SK-N-MC (cell line): ENCODE data around the gene LDLRAP1.

Source experiments
- DNase-seq: peaks from one replicate; pipeline ENCODE4 v3.0.0-alpha.2; 2011; ENCODE audit warnings: low read depth, low spot score
- H3K27ac ChIP-seq: fragments of 200-600 bp; sonication (generic); 2 replicates; pipeline ENCODE4 v1.5.1; 2016; ENCODE audit warnings: mixed run types
- H3K36me3 ChIP-seq: fragments of 200-600 bp; sonication (generic); 2 replicates; pipeline ENCODE4 v1.6.1; 2017; ENCODE audit warnings: antibody characterized with exemption, low read length, mixed read lengths; ENCODE audit not compliant: insufficient read depth
- H3K4me3 ChIP-seq: fragments of 200-600 bp; sonication (generic); 2 replicates; pipeline ENCODE4 v1.5.1; 2016
- H3K9ac ChIP-seq: fragments of 200-600 bp; sonication (generic); 2 replicates; pipeline ENCODE4 v1.8.0; 2017; ENCODE audit warnings: mixed run types, mixed read lengths; ENCODE audit not compliant: insufficient read length
- H3K9me3 ChIP-seq: fragments of 200-600 bp; sonication (generic); 2 replicates; pipeline ENCODE4 v1.6.1; 2017; ENCODE audit warnings: low read depth, mild to moderate bottlenecking, antibody characterized with exemption, low read length, moderate library complexity, mixed read lengths
- EZH2 ChIP-seq: fragments of 200-600 bp; sonication (generic); IDR thresholded peaks from one replicate; pipeline ENCODE4 v1.6.1; 2017; ENCODE audit warnings: antibody characterized with exemption
- FOXP2 ChIP-seq: optimal IDR thresholded peaks from 2 replicates; pipeline ENCODE3; 2011; ENCODE audit warnings: mild to moderate bottlenecking, moderate library complexity; ENCODE audit not compliant: insufficient read depth; ENCODE audit errors: extremely low read length, control extremely low read depth
- POLR2AphosphoS5 ChIP-seq: IDR thresholded peaks from 2 replicates; pipeline ENCODE4 v1.6.1; 2012; ENCODE audit warnings: mild to moderate bottlenecking, low read depth, low read length, borderline replicate concordance

The LDLRAP1 gene

DNA sequence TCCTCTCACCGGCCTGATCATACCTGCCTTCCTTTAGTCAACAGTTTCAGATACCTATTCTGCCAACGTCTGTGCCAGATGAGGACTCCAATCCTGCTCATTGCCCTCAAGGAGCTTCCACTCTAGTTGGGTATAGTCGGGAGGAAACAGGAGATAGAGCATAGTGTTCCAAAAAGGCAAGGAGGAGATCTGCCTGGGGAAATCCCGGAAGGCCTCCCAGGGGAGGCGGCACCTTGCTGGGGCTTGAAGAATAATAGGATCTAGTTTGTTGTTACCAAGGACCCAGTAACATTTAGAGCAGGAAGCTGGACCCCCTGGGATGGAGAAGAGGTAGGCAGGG, 12.3 kb downstream of the LDLRAP1 start:
- Histone ChIP-seq H3K36me3 (no peaks in the 10 kb centered on the region), H3K9ac (no peak overlapping the region), H3K27ac (no peak overlapping the region)

DNA sequence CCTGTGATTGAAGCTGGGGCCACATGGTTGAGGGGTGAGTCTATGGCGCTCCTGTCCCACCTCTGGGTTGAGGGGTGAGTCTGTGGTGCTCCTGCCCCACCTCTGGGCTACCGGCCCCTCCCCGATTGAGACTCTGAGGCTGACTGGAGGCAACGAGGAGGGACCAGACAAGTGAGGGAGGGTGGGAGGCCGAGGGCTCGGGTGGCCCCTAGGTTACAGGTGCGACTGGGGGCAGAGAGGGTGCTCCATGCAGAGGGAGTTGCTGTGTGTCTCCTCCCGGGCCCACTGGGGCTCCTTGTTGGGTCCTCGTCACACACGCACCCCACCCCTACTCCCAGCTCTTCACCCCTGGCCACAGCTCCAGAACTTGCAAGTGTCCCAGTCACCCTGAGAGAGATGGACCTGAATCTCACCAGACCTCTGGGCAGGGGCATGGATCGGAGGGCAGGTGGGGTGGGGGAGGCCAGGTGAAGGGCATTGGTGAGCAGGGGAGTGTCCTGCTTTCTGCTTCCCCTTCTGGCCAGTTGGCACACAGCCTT, 12.8 kb downstream of the LDLRAP1 start:
- no peak for DNase-seq
- no peak overlapping the region for H3K4me3 ChIP-seq
- H3K9me3 ChIP-seq = no peaks in the 10 kb centered on the region
- H3K27ac ChIP-seq = no peak overlapping the region
- no peak overlapping the region for H3K9ac ChIP-seq
- H3K36me3 ChIP-seq = no peaks in the 10 kb centered on the region
- no peak for TF ChIP-seq FOXP2
- TF ChIP-seq EZH2 = no peak

More for the DNA sequence above, 12.3 kb downstream of the LDLRAP1 start:
- Histone ChIP-seq H3K4me3 (no peak overlapping the region), H3K9me3 (no peaks in the 10 kb centered on the region)
- no peak for DNase-seq
- no peak for TF ChIP-seq POLR2AphosphoS5
- no peak for TF ChIP-seq FOXP2
- no peak for TF ChIP-seq EZH2

DNA sequence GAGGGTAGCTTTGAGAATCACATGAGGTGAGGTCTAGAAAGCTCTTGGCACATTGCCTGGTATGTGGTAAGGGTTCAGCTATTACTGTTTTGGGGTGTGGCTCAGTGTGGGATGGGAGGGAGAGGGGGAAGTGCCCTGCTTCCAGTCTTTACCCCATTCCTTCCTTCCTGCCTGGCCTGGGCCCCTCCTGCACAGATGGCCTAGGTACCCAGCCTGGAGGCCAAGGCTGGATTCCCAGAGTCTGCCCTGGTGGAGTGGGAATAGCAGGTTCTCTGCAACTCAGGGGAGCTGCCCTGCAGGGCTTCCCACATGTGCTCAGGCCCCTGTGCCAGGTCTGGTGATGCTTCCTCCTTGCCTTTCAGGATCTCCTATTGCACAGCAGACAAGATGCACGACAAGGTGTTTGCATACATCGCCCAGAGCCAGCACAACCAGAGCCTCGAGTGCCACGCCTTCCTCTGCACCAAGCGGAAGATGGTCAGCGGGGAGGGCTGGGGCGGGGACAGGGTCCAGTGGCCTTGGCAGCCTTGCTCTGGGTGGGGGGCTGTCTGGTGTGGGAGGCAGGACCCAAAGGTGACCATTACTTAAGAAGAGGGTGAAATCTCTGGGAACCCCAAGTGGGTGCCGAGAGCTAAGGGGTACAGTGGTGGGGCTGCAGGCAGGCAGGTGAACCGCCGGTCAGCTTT, 13.5 kb downstream of the LDLRAP1 start:
- H3K4me3 ChIP-seq = no peak overlapping the region
- H3K27ac ChIP-seq = no peak overlapping the region
- no peaks in the 10 kb centered on the region for H3K9me3 ChIP-seq
- no peak for TF ChIP-seq FOXP2
- no peak for TF ChIP-seq POLR2AphosphoS5
- no peak for TF ChIP-seq EZH2
- no peak overlapping the region for H3K9ac ChIP-seq
- no peak for DNase-seq
- no peaks in the 10 kb centered on the region for H3K36me3 ChIP-seq

DNA sequence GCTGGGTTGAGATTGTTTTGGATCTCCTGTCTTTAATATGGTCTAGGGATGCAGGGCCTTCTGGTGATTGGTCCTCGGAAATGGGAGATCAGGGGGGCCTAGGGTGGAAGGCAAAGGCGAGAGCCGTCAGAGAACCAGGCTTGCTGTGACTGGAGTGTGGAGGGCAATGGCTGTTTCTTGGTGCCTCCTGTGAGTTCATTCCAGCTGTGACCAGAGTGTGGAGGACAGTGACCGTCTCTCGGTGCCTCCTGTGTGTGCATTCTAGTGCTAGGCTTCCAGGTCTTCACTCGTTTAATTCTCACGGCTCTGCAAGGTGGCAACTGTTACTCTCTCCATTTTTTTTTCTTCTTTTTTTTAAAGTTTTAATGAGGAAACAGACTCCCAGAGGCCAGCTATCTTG, 14.1 kb downstream of the LDLRAP1 start:
- Histone ChIP-seq H3K9ac (no peak overlapping the region), H3K27ac (no peak overlapping the region), H3K9me3 (no peaks in the 10 kb centered on the region), H3K36me3 (no peaks in the 10 kb centered on the region), H3K4me3 (no peak overlapping the region)
- TF ChIP-seq POLR2AphosphoS5 = no peak
- TF ChIP-seq EZH2 = no peak
- TF ChIP-seq FOXP2 = no peak
- no peak for DNase-seq

DNA sequence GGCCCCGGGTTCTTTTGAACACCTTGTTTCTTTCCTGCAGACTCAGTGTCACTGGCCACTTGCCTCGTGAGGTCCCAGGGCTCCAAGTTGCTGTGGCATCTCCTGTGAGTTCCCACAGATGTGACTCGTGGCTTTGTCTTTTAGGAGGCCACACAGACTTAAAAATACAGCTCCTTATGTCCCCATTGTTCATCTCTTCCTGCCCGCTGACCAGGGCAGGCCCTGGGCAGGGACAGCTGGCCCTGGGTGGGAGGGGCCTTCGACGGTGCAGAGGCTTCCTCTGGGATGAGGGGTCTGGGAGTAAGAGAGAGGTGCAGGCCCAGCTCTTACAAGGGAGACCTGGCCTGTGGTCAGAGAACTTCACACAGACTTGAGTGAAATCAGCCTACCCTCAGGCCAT, 15.6 kb downstream of the LDLRAP1 start:
- H3K9ac ChIP-seq = no peak overlapping the region
- no peak for TF ChIP-seq FOXP2
- TF ChIP-seq POLR2AphosphoS5 = no peak
- no peak for TF ChIP-seq EZH2
- H3K36me3 ChIP-seq = no peaks in the 10 kb centered on the region
- H3K27ac ChIP-seq = no peak overlapping the region
- no peak for DNase-seq
- H3K4me3 ChIP-seq = no peak overlapping the region
- H3K9me3 ChIP-seq = no peaks in the 10 kb centered on the region

DNA sequence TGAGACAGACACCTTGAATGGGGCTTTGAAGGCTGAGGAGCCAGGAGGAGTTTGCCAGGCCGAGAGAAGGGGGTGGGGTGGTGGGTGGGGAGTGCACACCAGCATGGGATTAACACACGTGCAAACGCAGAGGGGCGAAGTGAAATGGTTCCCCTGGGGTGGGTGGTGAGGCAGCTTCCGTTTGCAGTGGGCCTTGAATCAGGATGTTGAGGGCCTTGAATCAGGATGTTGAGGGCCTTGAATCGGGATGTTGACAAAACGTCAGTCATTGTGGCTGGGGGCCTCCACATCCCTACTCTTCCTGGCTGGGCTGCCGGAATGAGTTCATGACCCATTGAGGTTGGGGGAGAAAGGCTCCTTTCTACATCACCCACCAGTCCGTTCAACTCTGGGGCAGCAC, 16.6 kb downstream of the LDLRAP1 start:
- H3K4me3 ChIP-seq = no peak overlapping the region
- no peaks in the 10 kb centered on the region for H3K9me3 ChIP-seq
- TF ChIP-seq FOXP2 (no peak), EZH2 (no peak), POLR2AphosphoS5 (no peak)
- no peaks in the 10 kb centered on the region for H3K36me3 ChIP-seq
- no peak overlapping the region for H3K27ac ChIP-seq
- H3K9ac ChIP-seq = no peak overlapping the region
- no peak for DNase-seq

DNA sequence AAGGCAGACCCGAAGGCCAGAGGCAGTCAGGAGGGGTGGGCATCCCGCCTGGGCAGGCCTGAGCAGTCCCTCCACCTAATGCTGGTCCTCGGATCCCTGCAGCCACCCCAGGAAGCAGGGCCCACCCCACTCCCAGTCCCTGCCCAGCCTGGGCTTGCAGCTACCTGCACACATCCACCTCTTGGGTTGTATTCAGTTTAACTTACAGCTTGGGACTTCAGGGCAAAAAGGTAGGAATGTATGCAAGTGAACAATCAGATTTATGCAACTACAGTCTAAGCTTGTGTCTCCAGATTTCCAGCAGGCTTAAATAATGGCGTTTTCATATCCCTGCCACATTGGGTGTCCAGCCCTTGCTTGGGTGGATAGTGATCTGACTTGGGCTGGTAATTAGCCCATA, 17.4 kb downstream of the LDLRAP1 start:
- no peak overlapping the region for H3K9ac ChIP-seq
- no peak for DNase-seq
- TF ChIP-seq EZH2 (no peak), FOXP2 (no peak), POLR2AphosphoS5 (no peak)
- H3K4me3 ChIP-seq = no peak overlapping the region
- no peaks in the 10 kb centered on the region for H3K36me3 ChIP-seq
- H3K9me3 ChIP-seq = no peaks in the 10 kb centered on the region
- no peak overlapping the region for H3K27ac ChIP-seq

DNA sequence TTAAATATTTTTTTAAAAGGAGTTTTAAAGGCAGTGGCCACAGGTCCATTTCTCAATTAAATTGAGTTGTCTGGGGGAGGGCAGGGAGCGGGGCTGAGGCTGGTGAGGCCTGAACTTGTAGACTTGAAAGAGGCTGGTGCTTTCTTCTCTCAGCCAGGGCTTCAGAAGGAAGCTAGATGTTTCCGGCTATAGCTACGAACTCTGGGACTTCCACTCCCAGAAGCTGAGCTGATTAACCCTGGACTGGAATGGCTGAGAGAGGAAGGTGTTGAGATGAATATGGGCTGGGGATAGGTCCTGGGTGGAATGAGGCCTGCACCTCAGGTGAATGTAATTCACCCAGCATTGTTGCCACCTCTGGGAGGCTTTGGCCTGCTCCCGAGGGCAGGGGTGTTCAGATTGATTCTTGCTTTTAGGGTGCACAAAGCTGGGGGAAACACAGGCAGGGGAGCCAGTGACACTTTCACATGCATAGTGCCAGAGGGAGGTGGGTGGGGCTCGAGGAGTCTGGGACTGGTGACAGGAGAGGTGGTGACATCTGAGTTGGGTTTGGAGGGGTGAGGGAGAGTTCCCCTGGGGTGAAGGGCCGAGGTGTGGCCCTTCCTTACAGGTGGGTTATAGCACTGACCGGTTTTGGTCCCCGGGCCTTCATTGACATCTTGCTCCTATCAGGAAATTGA, 18.2 kb downstream of the LDLRAP1 start:
- TF ChIP-seq EZH2 (no peak), FOXP2 (no peak), POLR2AphosphoS5 (no peak)
- no peak overlapping the region for H3K27ac ChIP-seq
- no peaks in the 10 kb centered on the region for H3K9me3 ChIP-seq
- no peak overlapping the region for H3K4me3 ChIP-seq
- no peak overlapping the region for H3K9ac ChIP-seq
- no peak for DNase-seq
- H3K36me3 ChIP-seq = no peaks in the 10 kb centered on the region
